ENCODE measurements around the gene POLA1. TPM values are rescaled to one million over a fixed set of nuclear protein-coding genes. Genes with fewer than 3 reads are reported as not detected.

POLA1 gene
- total and polyA plus RNA-seq, 7 donors = 1.8 to 15.0 (median 11.4) TPM

DNA sequence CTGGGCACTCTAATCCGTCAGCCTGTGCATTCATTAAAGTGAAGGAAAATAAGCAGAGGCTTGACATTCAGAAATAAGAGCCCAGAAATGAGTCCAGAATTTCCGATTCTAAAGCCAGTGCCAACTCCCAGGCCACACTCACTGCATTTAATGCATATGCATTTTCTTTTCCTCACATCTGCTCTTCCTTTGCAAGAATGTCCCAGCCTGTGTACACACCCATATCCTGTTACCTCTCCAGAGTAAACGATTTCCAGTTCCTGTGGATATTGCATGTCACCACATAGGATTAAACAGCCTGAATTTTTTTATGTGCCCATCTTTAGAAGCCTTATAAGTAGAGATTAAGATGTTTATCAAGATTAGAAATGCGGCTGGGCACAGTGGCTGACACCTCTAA lies 294.6 kb downstream of the POLA1 start:
- H3K4me1 ChIP-seq = no peaks in the 10 kb centered on the region
- DNase-seq = no peak
- no peaks in the 10 kb centered on the region for H3K27me3 ChIP-seq
- H3K9me3 ChIP-seq = no peaks in the 10 kb centered on the region
- H3K27ac ChIP-seq = no peak overlapping the region
- WGBS, 2 donors = 76 to 83% methylated on average over 4 of the region's 4 CpGs
- H3K36me3 ChIP-seq = no peaks in the 10 kb centered on the region
- intact Hi-C loops (cut with DNase I) = no loop called here
- TF ChIP-seq POLR2A (IDR thresholded peaks at IDR 0.05) (no peak), POLR2AphosphoS5 (IDR thresholded peaks at IDR 0.05) (no peak), EP300 (IDR thresholded peaks at IDR 0.05) (no peak)
- TF ChIP-seq, protein P1, sequence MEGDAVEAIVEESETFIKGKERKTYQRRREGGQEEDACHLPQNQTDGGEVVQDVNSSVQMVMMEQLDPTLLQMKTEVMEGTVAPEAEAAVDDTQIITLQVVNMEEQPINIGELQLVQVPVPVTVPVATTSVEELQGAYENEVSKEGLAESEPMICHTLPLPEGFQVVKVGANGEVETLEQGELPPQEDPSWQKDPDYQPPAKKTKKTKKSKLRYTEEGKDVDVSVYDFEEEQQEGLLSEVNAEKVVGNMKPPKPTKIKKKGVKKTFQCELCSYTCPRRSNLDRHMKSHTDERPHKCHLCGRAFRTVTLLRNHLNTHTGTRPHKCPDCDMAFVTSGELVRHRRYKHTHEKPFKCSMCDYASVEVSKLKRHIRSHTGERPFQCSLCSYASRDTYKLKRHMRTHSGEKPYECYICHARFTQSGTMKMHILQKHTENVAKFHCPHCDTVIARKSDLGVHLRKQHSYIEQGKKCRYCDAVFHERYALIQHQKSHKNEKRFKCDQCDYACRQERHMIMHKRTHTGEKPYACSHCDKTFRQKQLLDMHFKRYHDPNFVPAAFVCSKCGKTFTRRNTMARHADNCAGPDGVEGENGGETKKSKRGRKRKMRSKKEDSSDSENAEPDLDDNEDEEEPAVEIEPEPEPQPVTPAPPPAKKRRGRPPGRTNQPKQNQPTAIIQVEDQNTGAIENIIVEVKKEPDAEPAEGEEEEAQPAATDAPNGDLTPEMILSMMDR (IDR thresholded peaks at IDR 0.05) = no peak
- no peak overlapping the region for H3K4me3 ChIP-seq

DNA sequence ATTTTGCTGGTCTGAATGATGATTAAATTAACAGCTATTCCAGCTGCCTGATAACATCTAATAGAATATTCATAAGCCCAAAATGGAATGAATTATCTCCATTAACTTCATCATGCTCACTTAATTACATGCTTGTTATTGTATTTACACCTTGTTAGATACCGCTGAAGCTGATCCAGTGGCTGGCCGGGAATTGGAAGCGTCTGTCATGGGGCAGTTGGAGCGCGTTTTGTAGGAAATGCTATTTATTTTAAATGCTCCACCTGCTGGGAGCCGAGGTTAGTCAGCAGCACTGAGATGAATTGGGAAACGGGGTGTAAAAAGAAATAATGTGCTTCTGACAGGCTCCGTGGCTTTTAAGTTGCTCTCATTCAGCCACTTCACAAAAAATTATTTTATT lies 296.8 kb downstream of the POLA1 start:
- no peaks in the 10 kb centered on the region for H3K36me3 ChIP-seq
- H3K4me1 ChIP-seq = no peaks in the 10 kb centered on the region
- H3K4me3 ChIP-seq = no peak overlapping the region
- TF ChIP-seq, protein P1 (IDR thresholded peaks at IDR 0.05) = no peak
- TF ChIP-seq EP300 (IDR thresholded peaks at IDR 0.05) = no peak
- TF ChIP-seq POLR2AphosphoS5 (IDR thresholded peaks at IDR 0.05) = no peak
- TF ChIP-seq POLR2A (IDR thresholded peaks at IDR 0.05) = no peak
- no peaks in the 10 kb centered on the region for H3K27me3 ChIP-seq
- 91 to 93% methylated on average over 8 of the region's 8 CpGs for WGBS, 2 donors
- intact Hi-C loops (cut with DNase I) = loop anchor here (10.0 kb wide), 1 partner anchor 136 kb away; no protein-coding TSS in a partner anchor
- H3K9me3 ChIP-seq = no peaks in the 10 kb centered on the region
- H3K27ac ChIP-seq = no peak overlapping the region
- no peak for DNase-seq

DNA sequence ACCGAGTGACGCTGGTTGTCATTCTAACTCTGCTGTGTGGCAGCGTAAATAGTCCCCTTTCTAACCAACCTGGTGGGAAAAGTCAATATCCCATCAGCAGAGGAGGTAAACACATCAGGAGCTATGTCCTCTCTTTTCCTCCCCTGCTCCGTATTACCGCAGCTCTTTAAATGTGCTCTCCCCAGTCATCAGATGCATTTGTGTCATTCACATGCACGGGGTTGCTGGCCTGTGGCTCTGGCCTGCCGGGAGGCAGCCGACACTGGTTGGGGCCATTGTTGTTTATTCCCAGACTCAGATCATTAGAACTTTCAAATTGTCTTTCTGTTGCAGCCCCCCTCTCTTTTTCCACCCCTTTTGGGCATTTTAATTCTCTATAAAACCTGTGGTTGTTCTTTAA lies 300.2 kb downstream of the POLA1 start:
- intact Hi-C loops (cut with DNase I) = loop anchor here (10.0 kb wide), 1 partner anchor 139 kb away; no protein-coding TSS in a partner anchor
- Histone ChIP-seq H3K4me3 (no peak overlapping the region), H3K36me3 (no peaks in the 10 kb centered on the region), H3K27me3 (no peaks in the 10 kb centered on the region), H3K4me1 (no peaks in the 10 kb centered on the region), H3K9me3 (no peaks in the 10 kb centered on the region), H3K27ac (no peak overlapping the region)
- TF ChIP-seq, protein P1 (IDR thresholded peaks at IDR 0.05) = no peak
- TF ChIP-seq EP300 (IDR thresholded peaks at IDR 0.05) = no peak
- TF ChIP-seq POLR2AphosphoS5 (IDR thresholded peaks at IDR 0.05) = no peak
- no peak for TF ChIP-seq POLR2A (IDR thresholded peaks at IDR 0.05)
- WGBS, 2 donors = 96% methylated on average over 8 of the region's 8 CpGs
- DNase-seq = no peak

DNA sequence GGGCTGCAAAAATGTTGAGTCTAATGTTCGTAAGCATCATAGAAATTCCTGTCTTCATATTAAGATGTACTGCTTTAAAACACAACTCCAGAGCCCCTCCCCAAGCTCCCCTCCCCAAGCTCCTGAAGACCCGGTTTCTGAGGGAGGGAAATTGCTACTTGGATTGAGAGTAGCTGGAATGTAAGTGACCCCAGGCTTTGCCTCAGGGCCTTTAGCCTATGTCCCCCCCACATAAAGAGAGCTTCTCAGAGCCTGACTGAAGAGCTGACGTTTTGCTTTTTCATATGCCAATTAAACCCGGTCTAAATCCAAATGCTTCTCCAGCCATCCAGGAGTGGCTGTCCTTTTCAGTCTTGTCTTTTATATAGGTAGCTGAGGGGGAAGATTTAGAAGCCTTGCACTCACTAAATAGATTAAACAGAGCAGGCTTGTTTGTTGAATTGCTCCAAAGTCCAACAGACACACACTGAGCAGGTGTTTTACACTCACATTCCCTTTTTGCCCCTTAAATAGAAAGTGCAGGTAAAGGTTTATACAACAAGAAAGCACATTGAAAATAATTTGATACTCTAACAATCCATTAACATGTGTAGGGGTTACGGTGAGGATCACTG lies 302.5 kb downstream of the POLA1 start:
- H3K9me3 ChIP-seq = no peaks in the 10 kb centered on the region
- H3K4me1 ChIP-seq = no peaks in the 10 kb centered on the region
- H3K27me3 ChIP-seq = no peaks in the 10 kb centered on the region
- H3K4me3 ChIP-seq = no peak overlapping the region
- H3K27ac ChIP-seq = no peak overlapping the region
- TF ChIP-seq EP300 (IDR thresholded peaks at IDR 0.05) (no peak), POLR2A (IDR thresholded peaks at IDR 0.05) (no peak), POLR2AphosphoS5 (IDR thresholded peaks at IDR 0.05) (no peak)
- TF ChIP-seq, protein P1 (IDR thresholded peaks at IDR 0.05) = no peak
- no peaks in the 10 kb centered on the region for H3K36me3 ChIP-seq
- intact Hi-C loops (cut with DNase I) = loop anchor here (10.0 kb wide), 1 partner anchor 141 kb away; no protein-coding TSS in a partner anchor
- no peak for DNase-seq
- 33 to 72% methylated on average over 5 of the region's 5 CpGs for WGBS, 2 donors
